Endothelial cell of umbilical vein (primary cell): Measurements from ENCODE around the gene PPP1R11. TPM values are rescaled to one million over a fixed set of nuclear protein-coding genes. Genes with fewer than 3 reads are reported as not detected.
A peak's percentile ranks its signal among the peaks of the same experiment; 100 is the strongest.

Experiments
- BruUV-seq: library from RNA; stranded (reverse); fragments of 400-500 nt; replicated peaks from 2 replicates; lab custom pipeline; 2021; lab: Mats Ljungman, UMichigan
- CTCF ChIA-PET: fragments of 300-600, 350-600 bp; sonication (Branson Sonifier 250); formaldehyde crosslinking; loops from one replicate; lab custom pipeline; 2021; ENCODE audit warnings: antibody characterized with exemption, inconsistent platforms; lab: Charles Lee
- POLR2A ChIA-PET: fragments of 300-600, 350-600 bp; sonication (Branson Sonifier 250); formaldehyde crosslinking; loops from one replicate; lab custom pipeline; 2021; ENCODE audit warnings: antibody characterized with exemption, inconsistent platforms; lab: Charles Lee
- DNase-seq: peaks from one replicate; pipeline ENCODE4 v3.0.0-alpha.2; 2011; ENCODE audit warnings: low read depth, low spot score
- FAIRE-seq: peaks from 2 replicates; lab custom pipeline; 2011; peaks lifted over from hg19 to GRCh38; lab: Jason Lieb, UNC
- H2AFZ ChIP-seq: 2 replicates; pipeline ENCODE4 v1.6.0; 2012; ENCODE audit warnings: low read depth, low read length, control low read depth, inconsistent platforms
- H3K27ac ChIP-seq: 2 replicates; pipeline ENCODE4 v1.5.1; 2011; ENCODE audit warnings: low read depth, mild to moderate bottlenecking, control low read depth, low read length, moderate library complexity; ENCODE audit not compliant: insufficient read depth
- H3K27me3 ChIP-seq, 2 experiments: 2 replicates each; pipeline versions ENCODE4 v1.6.0 to v1.6.1; 2011; ENCODE audit warnings: low read length in 2 of 2, mixed read lengths in 1 of 2; ENCODE audit not compliant: control insufficient read depth in 2 of 2, insufficient read depth in 2 of 2
- H3K36me3 ChIP-seq, 2 experiments: 2 replicates in 1 of 2; 3 replicates in 1 of 2; pipeline ENCODE4 v1.5.1; 2011; ENCODE audit warnings: low read length in 2 of 2, mild to moderate bottlenecking in 1 of 2, moderate library complexity in 1 of 2; ENCODE audit not compliant: control insufficient read depth in 2 of 2, insufficient read depth in 2 of 2; ENCODE audit errors: extremely low read depth in 1 of 2
- H3K4me1 ChIP-seq: 3 replicates; pipeline ENCODE4 v1.5.1; 2011; ENCODE audit warnings: mild to moderate bottlenecking, low read length; ENCODE audit not compliant: control insufficient read depth, insufficient read depth; ENCODE audit errors: extremely low read depth
- H3K4me2 ChIP-seq: 2 replicates; pipeline ENCODE4 v1.6.1; 2011; ENCODE audit warnings: low read length, control low read depth, mixed read lengths; ENCODE audit not compliant: insufficient read depth
- H3K4me3 ChIP-seq, 3 experiments: fragments of 200-600 bp in 1 of 3; sonication (generic), shearing (Covaris generic) in 1 of 3; replicated peaks in 1 of 3; 2 replicates each; pipeline ENCODE4 v1.5.1; 2011 to 2016; ENCODE audit warnings: control low read depth in 3 of 3, low read length in 3 of 3, mild to moderate bottlenecking in 2 of 3, inconsistent platforms in 1 of 3, low read depth in 1 of 3, moderate library complexity in 1 of 3; ENCODE audit not compliant: insufficient read depth in 1 of 3
- H3K79me2 ChIP-seq: 2 replicates; pipeline ENCODE4 v1.6.0; 2012; ENCODE audit warnings: low read length, inconsistent platforms; ENCODE audit not compliant: control insufficient read depth, insufficient read depth
- H3K9ac ChIP-seq: replicated peaks from 2 replicates; pipeline ENCODE3; 2011; ENCODE audit warnings: low read length, control low read depth; ENCODE audit not compliant: insufficient read depth; ENCODE audit errors: extremely low read depth
- H3K9me1 ChIP-seq: replicated peaks from 3 replicates; pipeline ENCODE4 v1.6.0; 2011; ENCODE audit warnings: mild to moderate bottlenecking, low read length; ENCODE audit not compliant: control insufficient read depth, insufficient read depth; ENCODE audit errors: extremely low read depth
- H3K9me3 ChIP-seq: replicated peaks from 2 replicates; pipeline ENCODE4 v1.5.1; 2012; ENCODE audit warnings: low read length, inconsistent platforms; ENCODE audit not compliant: control insufficient read depth, insufficient read depth
- H4K20me1 ChIP-seq: replicated peaks from 2 replicates; pipeline ENCODE3; 2011; ENCODE audit warnings: mild to moderate bottlenecking, low read length; ENCODE audit not compliant: control insufficient read depth, insufficient read depth; ENCODE audit errors: extremely low read depth
- MAX ChIP-seq: IDR thresholded peaks from 2 replicates; pipeline ENCODE4 v1.6.1; 2011; ENCODE audit not compliant: insufficient read depth, insufficient read length
- POLR2A ChIP-seq: IDR thresholded peaks from 2 replicates; pipeline ENCODE4 v1.6.1; 2012; ENCODE audit warnings: low read depth, mild to moderate bottlenecking, control low read depth, low read length
- POLR2AphosphoS5 ChIP-seq: IDR thresholded peaks from 2 replicates; pipeline ENCODE4 v1.6.1; 2012; ENCODE audit warnings: low read depth, mild to moderate bottlenecking, control low read depth, low read length, moderate library complexity; ENCODE audit not compliant: insufficient read depth
- dilution Hi-C: fragments of 300-500 bp; cut with MboI; formaldehyde crosslinking; loops from one replicate; pipeline ENCODE4 v1.15.0; 2019; ENCODE audit warnings: low sequenced_read_pairs; ENCODE audit not compliant: extremely low pct_ligation_motif_present
- intact Hi-C: fragments of 100-400 bp; cut with micrococcal nuclease; formaldehyde crosslinking; loops from one replicate; pipeline ENCODE4 v1.10.0; 2022
- polyA plus RNA-seq, 4 experiments: library from polyadenylated mRNA; depleted of rRNA in 3 of 4; stranded (reverse) in 3 of 4; unstranded in 1 of 4; fragments of >200 nt; gene quantifications; 2 replicates each; pipeline versions ENCODE4 v1.2.1 to v1.2.3, GENCODE V29; 2011 to 2012; ENCODE audit warnings: missing spikeins in 1 of 4
- total RNA-seq: library from RNA; stranded (reverse); gene quantifications from 2 replicates; pipeline ENCODE4 v1.2.3, GENCODE V29; 2021
- TF ChIP-seq, protein P1 (sequence below), 2 donors: IDR thresholded peaks; 1 replicate in 1 of 2; 2 replicates in 1 of 2; pipeline ENCODE4 v1.5.1; 2011; ENCODE audit warnings: low read length in 2 of 2, mild to moderate bottlenecking in 2 of 2, moderate library complexity in 2 of 2, control low read depth in 1 of 2, inconsistent platforms in 1 of 2, low read depth in 1 of 2; ENCODE audit not compliant: insufficient read depth in 1 of 2; ENCODE audit errors: extremely low read depth in 1 of 2

The PPP1R11 gene
- total and polyA plus RNA-seq, 2 donors (not counting 3 experiments of a cell fraction or from before 2014, with no cell fraction given) = 32.4 to 44.1 TPM

DNA sequence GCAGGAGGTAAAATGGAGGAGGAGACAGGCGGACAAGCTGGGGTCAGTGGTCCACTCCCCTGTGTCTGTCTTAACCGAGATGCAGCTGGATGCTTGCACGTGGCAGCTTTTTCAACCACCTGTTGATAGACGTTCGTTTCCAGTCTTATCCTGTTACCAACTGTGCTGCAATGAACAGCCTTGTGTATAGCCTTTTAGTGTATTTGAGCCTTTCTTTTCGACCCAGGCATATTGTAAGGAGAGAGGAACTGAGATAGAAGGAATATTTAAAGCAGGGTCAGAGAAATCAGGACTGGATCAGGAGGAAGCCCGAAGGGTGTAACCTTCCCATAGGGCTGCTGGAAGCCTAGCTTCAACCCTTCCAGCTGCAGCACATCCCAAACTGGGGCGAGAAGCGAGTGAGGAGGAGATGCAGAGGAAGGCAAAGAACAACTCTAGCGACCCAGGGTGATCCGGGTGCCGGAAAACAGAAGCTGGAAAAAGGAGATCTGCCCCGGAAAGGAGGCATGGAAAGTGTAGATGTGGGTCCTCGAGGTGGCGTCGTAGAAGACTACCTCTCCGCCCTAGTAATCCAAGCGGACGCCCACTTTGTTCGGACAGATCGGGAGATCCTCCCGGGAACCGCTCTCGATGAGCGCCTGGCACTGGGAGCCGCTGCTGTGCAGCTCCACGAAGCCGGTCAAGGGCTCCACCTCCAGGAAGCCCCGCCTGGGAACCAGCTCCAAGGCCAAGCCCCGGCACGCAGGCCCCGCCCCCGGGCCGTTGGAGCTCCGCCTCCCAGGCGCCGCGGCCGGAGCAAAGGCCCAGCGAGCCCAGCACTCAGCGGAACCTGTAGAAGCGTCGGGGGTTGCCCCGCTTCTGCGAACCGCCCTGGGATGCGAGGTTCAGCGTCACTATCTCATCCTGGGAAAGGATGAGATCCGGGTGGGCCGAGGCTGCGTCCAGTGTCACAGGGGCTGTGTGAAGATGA is 34.7 kb downstream of the PPP1R11 start:
- H3K4me1 ChIP-seq = peaks cover 17% of the 10 kb centered on the region
- no TSS peak for BruUV-seq
- H3K27me3 ChIP-seq = peaks cover 46 to 68% of the 10 kb centered on the region in 2 experiments
- H3K4me2 ChIP-seq = peak overlapping the region; percentile 79
- ChIA-PET CTCF (interaction anchor here (0.6 to 5.6 kb wide), 14 partner anchors 10 to 249 kb away, joined by 3 to 311 read pairs (median 4); partner anchors contain the start of genes PPP1R11 and TRIM31), POLR2A (interaction anchor here (1.2 kb wide), 1 partner anchor 40 kb away, joined by 6 read pairs; the partner anchor contains the start of gene POLR1H)
- H2AFZ ChIP-seq = peak overlapping the region; percentile 81
- dilution Hi-C loops (no loop called here), intact Hi-C loops (loop anchor here (1.0 to 2.0 kb wide), 2 partner anchors 40 to 111 kb away; partner anchors contain the start of genes POLR1H and TRIM26)
- no peaks in the 10 kb centered on the region for H3K79me2 ChIP-seq
- FAIRE-seq = peak; percentile 95
- peak; percentile 78 for DNase-seq
- H4K20me1 ChIP-seq = no peaks in the 10 kb centered on the region
- no peaks in the 10 kb centered on the region for H3K36me3 ChIP-seq
- TF ChIP-seq, protein P1, sequence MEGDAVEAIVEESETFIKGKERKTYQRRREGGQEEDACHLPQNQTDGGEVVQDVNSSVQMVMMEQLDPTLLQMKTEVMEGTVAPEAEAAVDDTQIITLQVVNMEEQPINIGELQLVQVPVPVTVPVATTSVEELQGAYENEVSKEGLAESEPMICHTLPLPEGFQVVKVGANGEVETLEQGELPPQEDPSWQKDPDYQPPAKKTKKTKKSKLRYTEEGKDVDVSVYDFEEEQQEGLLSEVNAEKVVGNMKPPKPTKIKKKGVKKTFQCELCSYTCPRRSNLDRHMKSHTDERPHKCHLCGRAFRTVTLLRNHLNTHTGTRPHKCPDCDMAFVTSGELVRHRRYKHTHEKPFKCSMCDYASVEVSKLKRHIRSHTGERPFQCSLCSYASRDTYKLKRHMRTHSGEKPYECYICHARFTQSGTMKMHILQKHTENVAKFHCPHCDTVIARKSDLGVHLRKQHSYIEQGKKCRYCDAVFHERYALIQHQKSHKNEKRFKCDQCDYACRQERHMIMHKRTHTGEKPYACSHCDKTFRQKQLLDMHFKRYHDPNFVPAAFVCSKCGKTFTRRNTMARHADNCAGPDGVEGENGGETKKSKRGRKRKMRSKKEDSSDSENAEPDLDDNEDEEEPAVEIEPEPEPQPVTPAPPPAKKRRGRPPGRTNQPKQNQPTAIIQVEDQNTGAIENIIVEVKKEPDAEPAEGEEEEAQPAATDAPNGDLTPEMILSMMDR (IDR thresholded peaks at IDR 0.05; ENCODE audit: extremely low read depth in 1 of 2, insufficient read depth in 1 of 2, low read depth in 1 of 2, low read length in 2 of 2) = peak in 1 of 2 donors; percentile 15
- TF ChIP-seq POLR2A (peak; percentile 50), POLR2AphosphoS5 (peak; percentile 57), MAX (no peak)
- peak overlapping the region in 2 of 3 experiments; percentile 28 to 30 for H3K4me3 ChIP-seq
- no peak overlapping the region for H3K9ac ChIP-seq
- H3K9me1 ChIP-seq = no peaks in the 10 kb centered on the region
- H3K9me3 ChIP-seq = no peaks in the 10 kb centered on the region
- H3K27ac ChIP-seq = no peak overlapping the region
